HCT116 (cell line): ENCODE data around the gene SNTG2. TPM values are rescaled to one million over a fixed set of nuclear protein-coding genes. Genes with fewer than 3 reads are reported as not detected.

Experiments
- ATAC-seq: fragments of 200-7000 bp; cut with Tn5 transposase; 2 replicates; pipeline ENCODE4 v1.9.1; 2020; ENCODE audit warnings: mild to moderate bottlenecking, moderate library complexity
- BruUV-seq: library from RNA; stranded (reverse); fragments of 400-500 nt; replicated peaks from 2 replicates; lab custom pipeline; 2021; lab: Mats Ljungman, UMichigan
- CTCF ChIA-PET: fragments of 300-600 bp; sonication (Branson Sonifier 250); formaldehyde crosslinking; loops from one replicate; lab custom pipeline; 2021; ENCODE audit warnings: antibody characterized with exemption; lab: Charles Lee
- POLR2A ChIA-PET: fragments of 300-600, 350-600 bp; sonication (Branson Sonifier 250); formaldehyde crosslinking; loops from one replicate; lab custom pipeline; 2021; ENCODE audit warnings: antibody characterized with exemption; lab: Charles Lee
- RAD21 ChIA-PET, 2 experiments: fragments of 300-600 bp; sonication (Branson Sonifier 250); formaldehyde crosslinking; loops; one replicate each; lab custom pipeline; 2023; ENCODE audit warnings: low total read pairs in 2 of 2; ENCODE audit not compliant: uncharacterized antibody in 2 of 2, unreplicated experiment in 2 of 2, low non-redundant PET in 1 of 2; lab: Charles Lee
- DNase-seq: peaks from one replicate; pipeline ENCODE4 v3.0.0-alpha.2; 2010; ENCODE audit warnings: low read depth, low spot score
- H2AFZ ChIP-seq: fragments of 200-600 bp; shearing (Covaris generic), sonication (generic); 2 replicates; pipeline ENCODE4 v1.6.1; 2017; ENCODE audit warnings: low read depth, mixed run types, mixed read lengths, antibody characterized with exemption, low read length; ENCODE audit not compliant: poor library complexity, severe bottlenecking
- H3K27ac ChIP-seq: 2 replicates; pipeline ENCODE4 v1.5.1; 2012; ENCODE audit warnings: low read depth, low read length
- H3K27me3 ChIP-seq: fragments of 200-600 bp; sonication (generic); 2 replicates; pipeline ENCODE4 v1.6.1; 2016; ENCODE audit warnings: mixed run types, low read length, mixed read lengths; ENCODE audit not compliant: insufficient read depth
- H3K36me3 ChIP-seq, 2 experiments: fragments of 200-500 bp in 1 of 2; fragments of 200-600 bp in 1 of 2; sonication (Bioruptor generic) in 1 of 2; sonication (generic) in 1 of 2; 2 replicates each; pipeline versions ENCODE4 v1.5.1 to v1.6.1; 2014 to 2016; ENCODE audit warnings: low read length in 2 of 2, inconsistent platforms in 1 of 2, mixed read lengths in 1 of 2, mixed run types in 1 of 2; ENCODE audit not compliant: insufficient read depth in 2 of 2, control insufficient read depth in 1 of 2
- H3K4me1 ChIP-seq, 2 experiments: fragments of 200-600 bp in 1 of 2; sonication (generic) in 1 of 2; 2 replicates each; pipeline versions ENCODE4 v1.5.1 to v1.6.1; 2012 to 2017; ENCODE audit warnings: low read length in 2 of 2, inconsistent platforms in 1 of 2, mild to moderate bottlenecking in 1 of 2, mixed read lengths in 1 of 2, mixed run types in 1 of 2, moderate library complexity in 1 of 2; ENCODE audit not compliant: insufficient read depth in 2 of 2, control insufficient read depth in 1 of 2
- H3K4me2 ChIP-seq: fragments of 200-600 bp; sonication (generic); 2 replicates; pipeline ENCODE4 v1.6.1; 2017; ENCODE audit warnings: mixed run types, low read length, mixed read lengths
- H3K4me3 ChIP-seq, 2 experiments: fragments of 200-600 bp in 1 of 2; sonication (generic) in 1 of 2; replicated peaks in 1 of 2; 2 replicates each; pipeline ENCODE4 v1.5.1; 2011 to 2016; ENCODE audit warnings: low read length in 2 of 2, control low read depth in 1 of 2, low read depth in 1 of 2, mild to moderate bottlenecking in 1 of 2, mixed read lengths in 1 of 2, mixed run types in 1 of 2
- H3K79me2 ChIP-seq: fragments of 200-600 bp; sonication (generic); 2 replicates; pipeline ENCODE4 v1.6.1; 2017; ENCODE audit warnings: mild to moderate bottlenecking, mixed run types, low read length, moderate library complexity, mixed read lengths; ENCODE audit not compliant: insufficient read depth
- H3K9ac ChIP-seq: fragments of 200-600 bp; sonication (generic); 2 replicates; pipeline ENCODE4 v1.6.1; 2016; ENCODE audit warnings: low read length, mixed read lengths
- H3K9me2 ChIP-seq: fragments of 200-600 bp; sonication (generic), shearing (Covaris generic); 2 replicates; pipeline ENCODE4 v1.6.1; 2017; ENCODE audit warnings: mixed run types, mild to moderate bottlenecking, moderate library complexity; ENCODE audit not compliant: insufficient read depth
- H3K9me3 ChIP-seq, 2 experiments: fragments of 200-500 bp in 1 of 2; fragments of 200-600 bp in 1 of 2; sonication (Bioruptor generic) in 1 of 2; sonication (generic) in 1 of 2; 2 replicates each; pipeline ENCODE4 v1.6.1; 2014 to 2017; ENCODE audit warnings: low read length in 2 of 2, mixed read lengths in 2 of 2, inconsistent platforms in 1 of 2, low read depth in 1 of 2, mild to moderate bottlenecking in 1 of 2, mixed run types in 1 of 2, moderate library complexity in 1 of 2; ENCODE audit not compliant: control insufficient read depth in 1 of 2, insufficient read depth in 1 of 2
- H4K20me1 ChIP-seq: fragments of 200-600 bp; sonication (generic), shearing (Covaris generic); 2 replicates; pipeline ENCODE4 v1.6.1; 2017; ENCODE audit warnings: mixed run types, mild to moderate bottlenecking, moderate library complexity; ENCODE audit not compliant: insufficient read depth
- CBX3 ChIP-seq: IDR thresholded peaks from 2 replicates; pipeline ENCODE4 v1.6.1; 2012; ENCODE audit warnings: low read depth
- CEBPB ChIP-seq: IDR thresholded peaks from 2 replicates; pipeline ENCODE4 v1.6.1; 2012; ENCODE audit warnings: low read depth
- ELF1 ChIP-seq: IDR thresholded peaks from 2 replicates; pipeline ENCODE4 v1.6.1; 2012; ENCODE audit warnings: low read depth, borderline replicate concordance
- EZH2 ChIP-seq: fragments of 200-600 bp; sonication (generic); IDR thresholded peaks from 2 replicates; pipeline ENCODE4 v1.6.1; 2017; ENCODE audit warnings: antibody characterized with exemption, mixed run types
- EZH2phosphoT487 ChIP-seq: fragments of 200-600 bp; IDR thresholded peaks from 2 replicates; pipeline ENCODE4 v1.6.1; 2018; ENCODE audit warnings: antibody characterized with exemption, borderline replicate concordance
- FOSL1 ChIP-seq: IDR thresholded peaks from 2 replicates; pipeline ENCODE4 v1.6.1; 2012; ENCODE audit warnings: low read depth
- JUND ChIP-seq: IDR thresholded peaks from 2 replicates; pipeline ENCODE4 v1.6.1; 2012
- POLR2AphosphoS5 ChIP-seq: IDR thresholded peaks from 2 replicates; pipeline ENCODE4 v1.6.1; 2011; ENCODE audit warnings: mild to moderate bottlenecking, low read depth, low read length, moderate library complexity
- RAD21 ChIP-seq: IDR thresholded peaks from 2 replicates; pipeline ENCODE4 v1.6.1; 2012; ENCODE audit warnings: low read depth, mild to moderate bottlenecking
- SIN3A ChIP-seq: IDR thresholded peaks from 2 replicates; pipeline ENCODE4 v1.6.1; 2012; ENCODE audit warnings: low read depth
- SP1 ChIP-seq: IDR thresholded peaks from 2 replicates; pipeline ENCODE4 v1.6.1; 2012; ENCODE audit warnings: low read depth
- YY1 ChIP-seq: IDR thresholded peaks from 2 replicates; pipeline ENCODE4 v1.6.1; 2011; ENCODE audit warnings: low read length, low read depth, moderate library complexity, mild to moderate bottlenecking; ENCODE audit not compliant: insufficient replicate concordance; ENCODE audit errors: extremely low read depth
- ZFX ChIP-seq: fragments of 450-650 bp; IDR thresholded peaks from 2 replicates; pipeline ENCODE4 v1.6.1; 2017
- ZNF274 ChIP-seq: fragments of 200-500 bp; sonication (Bioruptor generic); IDR thresholded peaks from 2 replicates; pipeline ENCODE4 v1.6.1; 2014; ENCODE audit warnings: mild to moderate bottlenecking, low read depth, low read length, inconsistent platforms
- intact Hi-C: fragments of 100-400 bp; cut with micrococcal nuclease; formaldehyde crosslinking; loops from 2 replicates; pipeline ENCODE4 v1.10.0; 2022
- total RNA-seq: library from RNA; stranded (reverse); gene quantifications from one replicate; pipeline ENCODE4 v1.2.1, GENCODE V29; 2021; ENCODE audit not compliant: unreplicated experiment
- TF ChIP-seq, protein P1 (sequence below): IDR thresholded peaks from 2 replicates; pipeline ENCODE4 v1.6.1; 2012
- TF ChIP-seq, protein P2 (sequence below), 3 experiments: fragments of 200-600 bp in 1 of 3; sonication (generic) in 1 of 3; IDR thresholded peaks in 2 of 3; conservative IDR thresholded peaks in 1 of 3; 2 replicates each; pipeline ENCODE4 v1.5.1; 2012 to 2017; ENCODE audit warnings: low read depth in 2 of 3, low read length in 2 of 3, antibody characterized with exemption in 1 of 3, borderline replicate concordance in 1 of 3, control low read depth in 1 of 3, mild to moderate bottlenecking in 1 of 3, mixed read lengths in 1 of 3, mixed run types in 1 of 3, moderate library complexity in 1 of 3; ENCODE audit not compliant: insufficient read depth in 1 of 3
- TF ChIP-seq, protein P3 (sequence below): IDR thresholded peaks from 2 replicates; pipeline ENCODE4 v1.6.1; 2011; ENCODE audit warnings: mild to moderate bottlenecking, low read length, moderate library complexity; ENCODE audit not compliant: insufficient replicate concordance; ENCODE audit errors: extremely low read depth
- TF ChIP-seq, protein P4 (sequence below): IDR thresholded peaks from 2 replicates; pipeline ENCODE4 v1.6.1; 2012

SNTG2 gene
- total RNA-seq, 1 experiment from 2014 or later: not detected

DNA sequence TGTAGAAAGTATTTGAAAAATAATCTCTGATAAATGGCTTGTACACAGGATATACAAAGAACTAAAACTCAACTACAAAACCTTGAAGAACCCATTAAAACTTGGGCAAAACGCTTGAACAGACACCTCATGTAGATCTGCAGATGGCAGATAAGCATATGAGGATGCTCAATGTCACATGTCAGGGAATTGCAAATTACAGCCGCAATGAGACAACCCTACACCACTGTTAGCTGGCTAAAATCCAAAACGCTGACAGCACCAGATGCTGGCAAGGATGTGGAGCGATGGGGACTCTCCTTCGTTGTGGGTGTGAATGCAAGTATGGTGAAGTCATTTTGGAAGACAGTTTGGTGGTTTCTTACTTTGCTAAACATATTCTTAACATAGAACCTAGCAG, 53.7 kb downstream of the SNTG2 start:
- no peaks in the 10 kb centered on the region for H3K9me3 ChIP-seq
- H3K4me3 ChIP-seq: no peak overlapping the region
- H3K4me1 ChIP-seq: no peaks in the 10 kb centered on the region
- ChIA-PET RAD21 (no interaction called here), CTCF (no interaction called here), POLR2A (no interaction called here)
- no TSS peak for BruUV-seq
- H3K27me3 ChIP-seq: peaks cover 18% of the 10 kb centered on the region
- H3K9ac ChIP-seq: no peak overlapping the region
- no peak for TF ChIP-seq SIN3A
- TF ChIP-seq, protein P1, sequence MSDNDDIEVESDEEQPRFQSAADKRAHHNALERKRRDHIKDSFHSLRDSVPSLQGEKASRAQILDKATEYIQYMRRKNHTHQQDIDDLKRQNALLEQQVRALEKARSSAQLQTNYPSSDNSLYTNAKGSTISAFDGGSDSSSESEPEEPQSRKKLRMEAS: no peak
- TF ChIP-seq, protein P2, sequence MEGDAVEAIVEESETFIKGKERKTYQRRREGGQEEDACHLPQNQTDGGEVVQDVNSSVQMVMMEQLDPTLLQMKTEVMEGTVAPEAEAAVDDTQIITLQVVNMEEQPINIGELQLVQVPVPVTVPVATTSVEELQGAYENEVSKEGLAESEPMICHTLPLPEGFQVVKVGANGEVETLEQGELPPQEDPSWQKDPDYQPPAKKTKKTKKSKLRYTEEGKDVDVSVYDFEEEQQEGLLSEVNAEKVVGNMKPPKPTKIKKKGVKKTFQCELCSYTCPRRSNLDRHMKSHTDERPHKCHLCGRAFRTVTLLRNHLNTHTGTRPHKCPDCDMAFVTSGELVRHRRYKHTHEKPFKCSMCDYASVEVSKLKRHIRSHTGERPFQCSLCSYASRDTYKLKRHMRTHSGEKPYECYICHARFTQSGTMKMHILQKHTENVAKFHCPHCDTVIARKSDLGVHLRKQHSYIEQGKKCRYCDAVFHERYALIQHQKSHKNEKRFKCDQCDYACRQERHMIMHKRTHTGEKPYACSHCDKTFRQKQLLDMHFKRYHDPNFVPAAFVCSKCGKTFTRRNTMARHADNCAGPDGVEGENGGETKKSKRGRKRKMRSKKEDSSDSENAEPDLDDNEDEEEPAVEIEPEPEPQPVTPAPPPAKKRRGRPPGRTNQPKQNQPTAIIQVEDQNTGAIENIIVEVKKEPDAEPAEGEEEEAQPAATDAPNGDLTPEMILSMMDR (IDR thresholded peaks at IDR 0.05 in 2 of 3, conservative IDR thresholded peaks at IDR 0.05 in 1 of 3; ENCODE audit: borderline replicate concordance in 1 of 3, insufficient read depth in 1 of 3, low read depth in 2 of 3, low read length in 2 of 3): no peak
- no peak for TF ChIP-seq FOSL1
- no peak for TF ChIP-seq YY1
- no peak for TF ChIP-seq RAD21
- TF ChIP-seq, protein P3, sequence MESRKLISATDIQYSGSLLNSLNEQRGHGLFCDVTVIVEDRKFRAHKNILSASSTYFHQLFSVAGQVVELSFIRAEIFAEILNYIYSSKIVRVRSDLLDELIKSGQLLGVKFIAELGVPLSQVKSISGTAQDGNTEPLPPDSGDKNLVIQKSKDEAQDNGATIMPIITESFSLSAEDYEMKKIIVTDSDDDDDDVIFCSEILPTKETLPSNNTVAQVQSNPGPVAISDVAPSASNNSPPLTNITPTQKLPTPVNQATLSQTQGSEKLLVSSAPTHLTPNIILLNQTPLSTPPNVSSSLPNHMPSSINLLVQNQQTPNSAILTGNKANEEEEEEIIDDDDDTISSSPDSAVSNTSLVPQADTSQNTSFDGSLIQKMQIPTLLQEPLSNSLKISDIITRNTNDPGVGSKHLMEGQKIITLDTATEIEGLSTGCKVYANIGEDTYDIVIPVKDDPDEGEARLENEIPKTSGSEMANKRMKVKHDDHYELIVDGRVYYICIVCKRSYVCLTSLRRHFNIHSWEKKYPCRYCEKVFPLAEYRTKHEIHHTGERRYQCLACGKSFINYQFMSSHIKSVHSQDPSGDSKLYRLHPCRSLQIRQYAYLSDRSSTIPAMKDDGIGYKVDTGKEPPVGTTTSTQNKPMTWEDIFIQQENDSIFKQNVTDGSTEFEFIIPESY: no peak
- no peak for TF ChIP-seq ELF1
- no peak for TF ChIP-seq EZH2phosphoT487
- TF ChIP-seq JUND: no peak
- TF ChIP-seq CBX3: no peak
- TF ChIP-seq, protein P4, sequence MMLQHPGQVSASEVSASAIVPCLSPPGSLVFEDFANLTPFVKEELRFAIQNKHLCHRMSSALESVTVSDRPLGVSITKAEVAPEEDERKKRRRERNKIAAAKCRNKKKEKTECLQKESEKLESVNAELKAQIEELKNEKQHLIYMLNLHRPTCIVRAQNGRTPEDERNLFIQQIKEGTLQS: no peak
- no peak for TF ChIP-seq POLR2AphosphoS5
- no peak for TF ChIP-seq ZNF274
- no peak for TF ChIP-seq CEBPB
- no peak for TF ChIP-seq EZH2
- TF ChIP-seq SP1: no peak
- TF ChIP-seq ZFX: no peak
- ATAC-seq: no peak
- no peak for DNase-seq
- H3K36me3 ChIP-seq: no peaks in the 10 kb centered on the region
- no peaks in the 10 kb centered on the region for H3K9me2 ChIP-seq
- no peak overlapping the region for H3K27ac ChIP-seq
- H3K4me2 ChIP-seq: no peak overlapping the region
- H4K20me1 ChIP-seq: no peaks in the 10 kb centered on the region
- no peaks in the 10 kb centered on the region for H3K79me2 ChIP-seq
- intact Hi-C loops: no loop called here
- no peak overlapping the region for H2AFZ ChIP-seq
